HL-60/S4 treated with phorbol 12-myristate 13-acetate at 8.2 ng/mL for 4 days and 3 days (cell line): ENCODE data around the gene TBC1D9.

Source experiments
- in situ Hi-C: fragments of 300-500 bp; cut with MboI; formaldehyde crosslinking; loops from 2 replicates; pipeline ENCODE4 v1.15.0; 2022; ENCODE audit warnings: low sequenced_read_pairs

Gene TBC1D9

GRCh38 chr4:140628016-140628415, 128.2 kb downstream of the TBC1D9 start:
- in situ Hi-C loops: no loop called here

GRCh38 chr4:140626661-140627376, 129.4 kb downstream of the TBC1D9 start:
- in situ Hi-C loops: no loop called here

- in situ Hi-C loops: no loop called here
Measured at GRCh38 chr4:140622333-140622958, 133.7 kb downstream of the TBC1D9 start.

DNA sequence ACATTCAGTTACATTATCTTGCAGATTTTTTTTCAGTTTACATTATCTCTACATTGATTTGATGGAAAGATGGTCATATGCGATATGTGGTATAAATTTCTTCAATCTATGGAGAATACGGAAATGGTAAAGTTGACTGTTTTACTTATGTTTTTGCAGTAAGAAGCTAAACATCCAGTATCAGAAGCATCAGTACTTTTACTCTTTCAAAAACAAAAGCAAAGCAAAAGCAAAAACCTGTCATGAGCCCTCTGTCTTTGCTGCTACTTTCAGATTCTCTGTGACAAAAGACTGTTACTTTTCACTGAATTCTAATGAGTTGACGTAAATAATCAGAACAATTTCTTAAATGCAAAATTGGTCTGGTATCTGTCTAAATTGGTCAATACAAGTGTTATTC, 135.0 kb downstream of the TBC1D9 start:
- in situ Hi-C loops: no loop called here

DNA sequence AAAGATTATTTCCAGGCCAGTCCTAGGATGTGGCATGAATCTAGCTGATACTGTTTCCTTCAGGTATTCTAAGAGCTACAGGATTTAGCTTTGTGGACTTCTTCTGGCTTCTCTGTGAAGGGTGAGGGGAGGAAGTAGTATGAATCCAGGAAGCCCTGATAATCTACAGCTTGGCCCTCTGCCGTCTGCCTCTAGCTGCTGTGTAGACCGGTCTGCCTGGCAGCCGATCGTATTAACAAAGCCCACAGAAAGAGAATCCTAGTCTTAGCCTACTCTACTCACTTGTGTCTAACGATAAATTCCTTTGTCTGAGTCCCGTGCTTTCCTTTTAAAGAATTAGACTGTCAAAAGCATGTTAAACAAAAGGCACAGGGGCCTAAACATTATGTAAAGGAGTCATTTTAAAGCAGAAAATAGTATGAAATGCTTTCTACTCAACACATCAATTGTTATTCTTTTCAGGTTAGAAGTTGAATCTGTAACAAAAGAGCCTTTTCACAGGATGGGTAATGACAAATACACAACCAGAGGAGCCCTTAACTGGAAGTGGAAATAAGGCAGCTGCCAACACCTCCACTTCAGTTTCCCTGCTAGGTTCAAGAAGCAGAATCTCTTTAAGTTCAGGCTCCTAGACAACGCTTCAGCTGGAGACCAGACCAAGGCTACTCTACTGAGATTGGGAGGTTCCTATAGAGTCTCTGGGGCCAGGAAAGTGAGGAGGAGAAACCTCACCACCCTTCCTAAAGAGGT, 138.5 kb downstream of the TBC1D9 start:
- in situ Hi-C loops: no loop called here

DNA sequence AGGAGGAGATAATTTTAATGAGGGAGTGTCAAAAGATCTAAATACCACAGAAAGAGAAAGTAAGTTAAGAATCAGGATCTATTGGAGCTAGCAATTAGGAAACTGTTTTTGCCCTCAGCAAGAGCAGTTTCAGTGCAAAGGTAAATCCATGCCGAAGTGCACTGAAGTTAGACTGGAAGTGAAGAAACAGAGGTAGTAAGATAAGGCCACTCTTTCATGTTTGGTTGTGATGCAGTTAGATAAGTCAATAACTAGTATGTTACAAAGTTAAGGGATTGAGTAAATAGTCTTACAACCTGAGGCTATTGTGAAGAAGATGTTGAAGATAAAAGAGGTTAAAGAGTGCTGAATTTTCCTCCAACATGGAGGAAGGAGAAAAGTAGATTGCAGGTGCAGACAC, 140.7 kb downstream of the TBC1D9 start:
- in situ Hi-C loops: no loop called here

DNA sequence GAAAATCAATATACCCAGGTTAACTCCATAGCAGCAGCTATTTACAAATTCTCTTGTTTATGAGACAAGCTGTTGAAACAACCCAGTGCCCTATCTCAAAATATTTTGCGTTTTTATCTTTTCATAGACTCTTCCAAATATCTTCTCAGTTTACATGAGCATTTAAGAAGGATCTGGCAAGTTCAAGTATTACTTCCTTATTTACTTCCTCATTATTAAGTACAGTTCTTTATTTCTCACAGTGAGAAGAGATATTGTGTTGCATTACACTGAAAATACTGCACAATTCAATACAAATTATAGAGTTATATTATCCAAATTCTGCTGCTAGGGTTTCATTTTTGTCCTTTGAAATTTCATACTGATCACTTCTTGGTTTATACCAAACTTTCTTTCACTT, 143.8 kb downstream of the TBC1D9 start:
- in situ Hi-C loops: no loop called here

GRCh38 chr4:140611854-140612253, 144.3 kb downstream of the TBC1D9 start:
- in situ Hi-C loops: no loop called here

GRCh38 chr4:140609548-140610425, 146.4 kb downstream of the TBC1D9 start:
- in situ Hi-C loops: no loop called here

GRCh38 chr4:140607852-140608251, 148.3 kb downstream of the TBC1D9 start:
- in situ Hi-C loops: no loop called here

- in situ Hi-C loops: no loop called here
Measured at GRCh38 chr4:140604544-140604943, 151.6 kb downstream of the TBC1D9 start.

GRCh38 chr4:140603286-140603685, 152.9 kb downstream of the TBC1D9 start:
- in situ Hi-C loops: no loop called here

GRCh38 chr4:140602714-140603113, 153.5 kb downstream of the TBC1D9 start:
- in situ Hi-C loops: no loop called here

- in situ Hi-C loops: no loop called here
Measured at GRCh38 chr4:140600408-140600807, 155.8 kb downstream of the TBC1D9 start.

- in situ Hi-C loops: no loop called here
Measured at GRCh38 chr4:140595065-140595464, 161.1 kb downstream of the TBC1D9 start.

- in situ Hi-C loops: no loop called here
Measured at GRCh38 chr4:140584439-140584838, 171.7 kb downstream of the TBC1D9 start.

DNA sequence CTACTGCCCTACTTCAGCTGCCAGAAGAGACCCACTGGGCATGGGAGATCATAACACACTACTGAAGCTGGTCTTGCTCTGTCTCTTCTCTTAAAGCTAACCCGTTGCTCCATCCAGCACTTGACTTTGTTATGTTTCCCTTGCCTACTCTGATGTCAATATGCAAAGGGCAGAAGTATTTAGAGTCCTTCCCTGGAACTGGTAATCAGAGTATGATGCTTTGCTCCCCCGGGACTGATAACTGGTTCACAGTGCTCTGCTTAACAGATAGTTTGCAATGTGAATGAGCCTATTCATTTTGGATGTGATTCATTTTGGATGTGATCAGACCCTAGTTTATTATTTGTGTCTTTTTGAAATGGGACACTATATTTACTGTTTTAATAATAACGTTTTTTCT, 175.1 kb downstream of the TBC1D9 start:
- in situ Hi-C loops: no loop called here

- in situ Hi-C loops: no loop called here
Measured at GRCh38 chr4:140579278-140579677, 176.9 kb downstream of the TBC1D9 start.

DNA sequence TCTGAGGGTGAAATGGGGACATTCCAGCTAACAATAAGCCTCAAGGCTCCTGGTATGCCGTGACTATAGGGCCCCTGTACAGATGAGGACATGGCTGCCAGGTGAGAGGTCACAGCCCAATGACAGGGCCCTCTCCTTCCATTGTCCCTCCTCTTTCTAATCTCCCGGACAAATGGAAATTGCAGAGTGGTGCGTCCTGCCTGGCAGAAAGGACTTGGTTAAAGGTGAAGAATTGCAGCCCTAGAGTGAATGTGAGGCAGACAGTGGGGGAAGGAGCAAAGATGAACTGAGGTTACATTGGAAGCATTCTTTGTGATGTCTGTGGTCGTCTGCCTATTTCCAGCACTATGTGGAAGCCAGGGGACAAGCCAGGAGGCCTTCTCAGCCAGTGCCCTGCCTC, 180.7 kb downstream of the TBC1D9 start:
- in situ Hi-C loops: no loop called here

DNA sequence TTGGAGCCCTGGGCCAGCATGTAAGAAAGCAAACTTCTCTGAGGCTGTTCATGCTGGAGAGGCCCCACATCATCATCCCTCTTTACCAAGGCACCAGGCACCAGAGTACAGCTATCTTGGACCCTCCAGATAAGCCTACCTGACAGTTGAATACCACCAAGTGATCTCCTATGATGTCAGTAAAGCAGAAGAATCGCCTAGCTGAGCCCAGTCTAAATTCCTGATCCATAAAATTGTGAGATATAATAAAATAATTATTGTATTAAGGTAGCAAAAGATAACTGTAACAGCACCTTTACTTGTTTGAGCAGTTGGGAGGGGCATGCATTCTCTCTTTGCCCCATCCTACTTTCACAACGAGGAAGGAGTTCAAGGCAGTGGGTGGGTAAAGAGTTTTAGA, 184.6 kb downstream of the TBC1D9 start:
- in situ Hi-C loops: no loop called here
